SK-N-SH treated with all-trans-retinoic acid at 6 μM for 48 hours (cell line): ENCODE measurements around the gene AKAP12.

Experiments
- ATAC-seq: fragments of 200-7000 bp; cut with Tn5 transposase; 3 replicates; pipeline ENCODE4 v1.9.1; 2020; ENCODE audit warnings: mild to moderate bottlenecking, moderate library complexity
- ARNTL ChIP-seq: fragments of 450-650 bp; formaldehyde crosslinking; IDR thresholded peaks from 2 replicates; pipeline ENCODE4 v1.5.0; 2020; ENCODE audit warnings: low read depth, mild to moderate bottlenecking, moderate library complexity, borderline replicate concordance
- BACH2 ChIP-seq: fragments of 250-450 bp; sonication (Bioruptor Pico); IDR thresholded peaks from 2 replicates; pipeline ENCODE4 v1.9.0; 2021; ENCODE audit warnings: mild to moderate bottlenecking, borderline replicate concordance
- CSDC2 ChIP-seq: fragments of 250-450 bp; sonication (Bioruptor Pico); IDR thresholded peaks from 2 replicates; pipeline ENCODE4 v1.5.0; 2020; ENCODE audit warnings: mild to moderate bottlenecking, moderate library complexity
- ESRRG ChIP-seq: fragments of 250-450 bp; sonication (Bioruptor Pico); IDR thresholded peaks from 2 replicates; pipeline ENCODE4 v1.6.1; 2021; ENCODE audit warnings: mild to moderate bottlenecking
- GLIS3 ChIP-seq: fragments of 250-450 bp; sonication (Bioruptor Pico); IDR thresholded peaks from 2 replicates; pipeline ENCODE4 v1.5.0; 2020; ENCODE audit warnings: mild to moderate bottlenecking, moderate library complexity
- ISL1 ChIP-seq: fragments of 250-450 bp; sonication (Bioruptor Pico); IDR thresholded peaks from 2 replicates; pipeline ENCODE4 v2.1.2; 2022; ENCODE audit warnings: mild to moderate bottlenecking, moderate library complexity
- OSR1 ChIP-seq: fragments of 250-450 bp; sonication (Bioruptor Pico); IDR thresholded peaks from 2 replicates; pipeline ENCODE4 v1.8.0; 2022; ENCODE audit warnings: moderate library complexity, mild to moderate bottlenecking, inconsistent platforms
- PPARA ChIP-seq: fragments of 250-450 bp; sonication (Bioruptor Pico); IDR thresholded peaks from 2 replicates; pipeline ENCODE4 v1.5.0; 2020; ENCODE audit warnings: mild to moderate bottlenecking, borderline replicate concordance
- RARB ChIP-seq: fragments of 250-450 bp; sonication (Bioruptor Pico); IDR thresholded peaks from 2 replicates; pipeline ENCODE4 v1.8.0; 2021; ENCODE audit warnings: mild to moderate bottlenecking, moderate library complexity
- SNAI2 ChIP-seq: fragments of 250-450 bp; sonication (Bioruptor Pico); IDR thresholded peaks from 2 replicates; pipeline ENCODE4 v1.5.0; 2020; ENCODE audit warnings: mild to moderate bottlenecking, moderate library complexity
- TCF4 ChIP-seq: fragments of 250-450 bp; sonication (Bioruptor Pico); IDR thresholded peaks from 2 replicates; pipeline ENCODE4 v1.8.0; 2021; ENCODE audit warnings: mild to moderate bottlenecking, moderate library complexity, borderline replicate concordance
- TOX ChIP-seq: fragments of 250-450 bp; sonication (Bioruptor Pico); IDR thresholded peaks from 2 replicates; pipeline ENCODE4 v1.8.0; 2021; ENCODE audit warnings: mild to moderate bottlenecking, moderate library complexity, borderline replicate concordance
- ZC3H10 ChIP-seq: fragments of 250-450 bp; sonication (Bioruptor Pico); IDR thresholded peaks from 2 replicates; pipeline ENCODE4 v1.5.1; 2021; ENCODE audit warnings: mild to moderate bottlenecking, moderate library complexity
- ZFP3 ChIP-seq: fragments of 250-450 bp; sonication (Bioruptor Pico); IDR thresholded peaks from 2 replicates; pipeline ENCODE4 v1.5.0; 2020; ENCODE audit warnings: mild to moderate bottlenecking, moderate library complexity
- ZFP30 ChIP-seq: fragments of 450-650 bp; formaldehyde crosslinking; IDR thresholded peaks from 2 replicates; pipeline ENCODE4 v1.5.0; 2022; ENCODE audit warnings: mild to moderate bottlenecking, moderate library complexity
- ZNF565 ChIP-seq: fragments of 450-650 bp; formaldehyde crosslinking; conservative IDR thresholded peaks from 2 replicates; pipeline ENCODE4 v1.5.0; 2020; ENCODE audit warnings: low read depth, mild to moderate bottlenecking, moderate library complexity
- ZNF70 ChIP-seq: fragments of 450-650 bp; formaldehyde crosslinking; IDR thresholded peaks from 2 replicates; pipeline ENCODE4 v1.5.0; 2020; ENCODE audit warnings: mild to moderate bottlenecking, moderate library complexity
- ZNF8 ChIP-seq: fragments of 450-650 bp; formaldehyde crosslinking; IDR thresholded peaks from 2 replicates; pipeline ENCODE4 v1.5.0; 2020; ENCODE audit warnings: mild to moderate bottlenecking, moderate library complexity
- TF ChIP-seq, protein P1 (sequence below): fragments of 250-450 bp; sonication (Bioruptor Pico); IDR thresholded peaks from 2 replicates; pipeline ENCODE4 v1.5.0; 2020; ENCODE audit warnings: mild to moderate bottlenecking, moderate library complexity
- TF ChIP-seq, protein P2 (sequence below): fragments of 250-450 bp; sonication (Bioruptor Pico); IDR thresholded peaks from 2 replicates; pipeline ENCODE4 v1.8.0; 2021; ENCODE audit warnings: low read depth, mild to moderate bottlenecking, moderate library complexity, borderline replicate concordance
- TF ChIP-seq, protein P3 (sequence below): fragments of 250-450 bp; sonication (Bioruptor Pico); IDR thresholded peaks from 2 replicates; pipeline ENCODE4 v1.8.0; 2020; ENCODE audit warnings: mild to moderate bottlenecking, moderate library complexity, borderline replicate concordance
- TF ChIP-seq, protein P4 (sequence below): fragments of 250-450 bp; sonication (Bioruptor Pico); IDR thresholded peaks from 2 replicates; pipeline ENCODE4 v1.5.1; 2021; ENCODE audit warnings: mild to moderate bottlenecking, moderate library complexity
- TF ChIP-seq, protein P5 (sequence below): fragments of 250-450 bp; sonication (Bioruptor Pico); IDR thresholded peaks from 2 replicates; pipeline ENCODE4 v1.5.1; 2020; ENCODE audit warnings: low read depth, mild to moderate bottlenecking, moderate library complexity

Gene AKAP12

DNA sequence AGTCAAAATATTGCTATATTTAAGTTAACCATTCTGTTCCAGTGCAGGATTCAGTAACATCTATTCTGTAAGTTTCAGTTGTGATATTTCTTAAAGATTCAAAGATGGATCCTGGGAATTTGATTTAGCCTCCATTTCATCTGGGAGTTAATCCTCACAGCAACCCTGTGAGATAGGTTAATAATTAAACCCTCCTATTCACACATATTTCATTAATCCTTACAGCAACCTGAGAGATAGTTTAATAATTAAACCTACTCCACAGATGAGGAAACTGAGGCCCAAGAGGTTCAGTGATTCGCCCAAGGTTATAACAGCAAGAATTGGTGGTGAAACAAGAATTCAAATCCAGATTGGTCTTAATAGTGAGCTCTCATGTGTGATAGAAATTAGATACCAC lies 162.5 kb downstream of the AKAP12 start:
- TF ChIP-seq, protein P1, sequence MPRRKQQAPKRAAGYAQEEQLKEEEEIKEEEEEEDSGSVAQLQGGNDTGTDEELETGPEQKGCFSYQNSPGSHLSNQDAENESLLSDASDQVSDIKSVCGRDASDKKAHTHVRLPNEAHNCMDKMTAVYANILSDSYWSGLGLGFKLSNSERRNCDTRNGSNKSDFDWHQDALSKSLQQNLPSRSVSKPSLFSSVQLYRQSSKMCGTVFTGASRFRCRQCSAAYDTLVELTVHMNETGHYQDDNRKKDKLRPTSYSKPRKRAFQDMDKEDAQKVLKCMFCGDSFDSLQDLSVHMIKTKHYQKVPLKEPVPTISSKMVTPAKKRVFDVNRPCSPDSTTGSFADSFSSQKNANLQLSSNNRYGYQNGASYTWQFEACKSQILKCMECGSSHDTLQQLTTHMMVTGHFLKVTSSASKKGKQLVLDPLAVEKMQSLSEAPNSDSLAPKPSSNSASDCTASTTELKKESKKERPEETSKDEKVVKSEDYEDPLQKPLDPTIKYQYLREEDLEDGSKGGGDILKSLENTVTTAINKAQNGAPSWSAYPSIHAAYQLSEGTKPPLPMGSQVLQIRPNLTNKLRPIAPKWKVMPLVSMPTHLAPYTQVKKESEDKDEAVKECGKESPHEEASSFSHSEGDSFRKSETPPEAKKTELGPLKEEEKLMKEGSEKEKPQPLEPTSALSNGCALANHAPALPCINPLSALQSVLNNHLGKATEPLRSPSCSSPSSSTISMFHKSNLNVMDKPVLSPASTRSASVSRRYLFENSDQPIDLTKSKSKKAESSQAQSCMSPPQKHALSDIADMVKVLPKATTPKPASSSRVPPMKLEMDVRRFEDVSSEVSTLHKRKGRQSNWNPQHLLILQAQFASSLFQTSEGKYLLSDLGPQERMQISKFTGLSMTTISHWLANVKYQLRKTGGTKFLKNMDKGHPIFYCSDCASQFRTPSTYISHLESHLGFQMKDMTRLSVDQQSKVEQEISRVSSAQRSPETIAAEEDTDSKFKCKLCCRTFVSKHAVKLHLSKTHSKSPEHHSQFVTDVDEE (CRISPR knock-in tag), result no peak
- TF ChIP-seq, protein P2, sequence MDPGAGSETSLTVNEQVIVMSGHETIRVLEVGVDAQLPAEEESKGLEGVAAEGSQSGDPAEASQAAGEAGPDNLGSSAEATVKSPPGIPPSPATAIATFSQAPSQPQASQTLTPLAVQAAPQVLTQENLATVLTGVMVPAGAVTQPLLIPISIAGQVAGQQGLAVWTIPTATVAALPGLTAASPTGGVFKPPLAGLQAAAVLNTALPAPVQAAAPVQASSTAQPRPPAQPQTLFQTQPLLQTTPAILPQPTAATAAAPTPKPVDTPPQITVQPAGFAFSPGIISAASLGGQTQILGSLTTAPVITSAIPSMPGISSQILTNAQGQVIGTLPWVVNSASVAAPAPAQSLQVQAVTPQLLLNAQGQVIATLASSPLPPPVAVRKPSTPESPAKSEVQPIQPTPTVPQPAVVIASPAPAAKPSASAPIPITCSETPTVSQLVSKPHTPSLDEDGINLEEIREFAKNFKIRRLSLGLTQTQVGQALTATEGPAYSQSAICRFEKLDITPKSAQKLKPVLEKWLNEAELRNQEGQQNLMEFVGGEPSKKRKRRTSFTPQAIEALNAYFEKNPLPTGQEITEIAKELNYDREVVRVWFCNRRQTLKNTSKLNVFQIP (CRISPR knock-in tag), result no peak
- no peak for TF ChIP-seq TOX (CRISPR knock-in tag)
- no peak for TF ChIP-seq PPARA (CRISPR knock-in tag)
- TF ChIP-seq, protein P3, sequence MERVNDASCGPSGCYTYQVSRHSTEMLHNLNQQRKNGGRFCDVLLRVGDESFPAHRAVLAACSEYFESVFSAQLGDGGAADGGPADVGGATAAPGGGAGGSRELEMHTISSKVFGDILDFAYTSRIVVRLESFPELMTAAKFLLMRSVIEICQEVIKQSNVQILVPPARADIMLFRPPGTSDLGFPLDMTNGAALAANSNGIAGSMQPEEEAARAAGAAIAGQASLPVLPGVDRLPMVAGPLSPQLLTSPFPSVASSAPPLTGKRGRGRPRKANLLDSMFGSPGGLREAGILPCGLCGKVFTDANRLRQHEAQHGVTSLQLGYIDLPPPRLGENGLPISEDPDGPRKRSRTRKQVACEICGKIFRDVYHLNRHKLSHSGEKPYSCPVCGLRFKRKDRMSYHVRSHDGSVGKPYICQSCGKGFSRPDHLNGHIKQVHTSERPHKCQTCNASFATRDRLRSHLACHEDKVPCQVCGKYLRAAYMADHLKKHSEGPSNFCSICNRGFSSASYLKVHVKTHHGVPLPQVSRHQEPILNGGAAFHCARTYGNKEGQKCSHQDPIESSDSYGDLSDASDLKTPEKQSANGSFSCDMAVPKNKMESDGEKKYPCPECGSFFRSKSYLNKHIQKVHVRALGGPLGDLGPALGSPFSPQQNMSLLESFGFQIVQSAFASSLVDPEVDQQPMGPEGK (CRISPR knock-in tag), result no peak
- no peak for TF ChIP-seq RARB (CRISPR knock-in tag)
- TF ChIP-seq ZC3H10, result no peak
- TF ChIP-seq, protein P4, sequence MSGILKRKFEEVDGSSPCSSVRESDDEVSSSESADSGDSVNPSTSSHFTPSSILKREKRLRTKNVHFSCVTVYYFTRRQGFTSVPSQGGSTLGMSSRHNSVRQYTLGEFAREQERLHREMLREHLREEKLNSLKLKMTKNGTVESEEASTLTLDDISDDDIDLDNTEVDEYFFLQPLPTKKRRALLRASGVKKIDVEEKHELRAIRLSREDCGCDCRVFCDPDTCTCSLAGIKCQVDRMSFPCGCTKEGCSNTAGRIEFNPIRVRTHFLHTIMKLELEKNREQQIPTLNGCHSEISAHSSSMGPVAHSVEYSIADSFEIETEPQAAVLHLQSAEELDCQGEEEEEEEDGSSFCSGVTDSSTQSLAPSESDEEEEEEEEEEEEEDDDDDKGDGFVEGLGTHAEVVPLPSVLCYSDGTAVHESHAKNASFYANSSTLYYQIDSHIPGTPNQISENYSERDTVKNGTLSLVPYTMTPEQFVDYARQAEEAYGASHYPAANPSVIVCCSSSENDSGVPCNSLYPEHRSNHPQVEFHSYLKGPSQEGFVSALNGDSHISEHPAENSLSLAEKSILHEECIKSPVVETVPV, result no peak
- TF ChIP-seq ARNTL (CRISPR knock-in tag), result no peak
- no peak for TF ChIP-seq ZFP3 (CRISPR knock-in tag)
- TF ChIP-seq TCF4 (CRISPR knock-in tag), result no peak
- no peak for TF ChIP-seq ZFP30 (CRISPR knock-in tag)
- no peak for TF ChIP-seq BACH2 (CRISPR knock-in tag)
- TF ChIP-seq OSR1 (CRISPR knock-in tag), result no peak
- no peak for TF ChIP-seq ISL1 (CRISPR knock-in tag)
- no peak for TF ChIP-seq CSDC2 (CRISPR knock-in tag)
- TF ChIP-seq, protein P5, sequence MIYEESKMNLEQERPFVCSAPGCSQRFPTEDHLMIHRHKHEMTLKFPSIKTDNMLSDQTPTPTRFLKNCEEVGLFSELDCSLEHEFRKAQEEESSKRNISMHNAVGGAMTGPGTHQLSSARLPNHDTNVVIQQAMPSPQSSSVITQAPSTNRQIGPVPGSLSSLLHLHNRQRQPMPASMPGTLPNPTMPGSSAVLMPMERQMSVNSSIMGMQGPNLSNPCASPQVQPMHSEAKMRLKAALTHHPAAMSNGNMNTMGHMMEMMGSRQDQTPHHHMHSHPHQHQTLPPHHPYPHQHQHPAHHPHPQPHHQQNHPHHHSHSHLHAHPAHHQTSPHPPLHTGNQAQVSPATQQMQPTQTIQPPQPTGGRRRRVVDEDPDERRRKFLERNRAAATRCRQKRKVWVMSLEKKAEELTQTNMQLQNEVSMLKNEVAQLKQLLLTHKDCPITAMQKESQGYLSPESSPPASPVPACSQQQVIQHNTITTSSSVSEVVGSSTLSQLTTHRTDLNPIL, result no peak
- TF ChIP-seq GLIS3, result no peak
- no peak for TF ChIP-seq ZNF8
- no peak for TF ChIP-seq ZNF70 (CRISPR knock-in tag)
- no peak for ATAC-seq

DNA sequence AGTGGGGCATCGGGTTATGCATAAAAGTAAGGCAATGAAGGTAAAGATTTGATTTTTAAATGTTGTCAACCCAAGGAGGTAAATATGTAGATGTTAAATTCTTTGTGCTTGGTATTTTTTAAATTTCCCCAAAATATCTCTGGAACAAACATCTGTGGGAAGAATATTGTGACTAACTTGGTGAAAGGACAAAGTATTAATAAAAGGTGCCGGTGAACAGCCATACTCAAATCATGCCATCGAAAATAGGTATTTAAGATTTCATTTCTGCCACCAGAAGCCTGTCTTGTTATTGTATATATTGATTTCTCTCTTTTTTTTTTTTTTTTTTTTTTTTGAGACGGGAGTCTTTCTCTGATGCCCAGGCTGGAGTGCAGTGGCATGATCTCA lies 164.1 kb downstream of the AKAP12 start:
- no peak for ATAC-seq

More for the DNA sequence above, 164.1 kb downstream of the AKAP12 start:
- no peak for TF ChIP-seq RARB (CRISPR knock-in tag)
- no peak for TF ChIP-seq PPARA (CRISPR knock-in tag)
- no peak for TF ChIP-seq ZNF70 (CRISPR knock-in tag)
- no peak for TF ChIP-seq ESRRG (CRISPR knock-in tag)
- TF ChIP-seq ZC3H10, result no peak
- TF ChIP-seq GLIS3, result no peak
- TF ChIP-seq, protein P3 (CRISPR knock-in tag), result no peak
- no peak for TF ChIP-seq SNAI2 (CRISPR knock-in tag)
- no peak for TF ChIP-seq ARNTL (CRISPR knock-in tag)
- TF ChIP-seq, protein P2 (CRISPR knock-in tag), result no peak
- no peak for TF ChIP-seq ZNF565
- TF ChIP-seq, protein P4, result no peak
- TF ChIP-seq ZFP30 (CRISPR knock-in tag), result no peak
- no peak for TF ChIP-seq BACH2 (CRISPR knock-in tag)
- no peak for TF ChIP-seq TOX (CRISPR knock-in tag)
